Amniotic stem cell (primary cell): Measurements from ENCODE around the gene AGAP1.
A peak's percentile ranks its signal among the peaks of the same experiment; 100 is the strongest.
"Not testable (repeated sequence)": the region's sequence is repeated elsewhere in the genome, so short reads cannot be mapped to it uniquely, and the experiment has no call there.

Source experiments
- DNase-seq: peaks from one replicate; lab custom pipeline; 2025; lab: John Stamatoyannopoulos, UW

Gene AGAP1

DNA sequence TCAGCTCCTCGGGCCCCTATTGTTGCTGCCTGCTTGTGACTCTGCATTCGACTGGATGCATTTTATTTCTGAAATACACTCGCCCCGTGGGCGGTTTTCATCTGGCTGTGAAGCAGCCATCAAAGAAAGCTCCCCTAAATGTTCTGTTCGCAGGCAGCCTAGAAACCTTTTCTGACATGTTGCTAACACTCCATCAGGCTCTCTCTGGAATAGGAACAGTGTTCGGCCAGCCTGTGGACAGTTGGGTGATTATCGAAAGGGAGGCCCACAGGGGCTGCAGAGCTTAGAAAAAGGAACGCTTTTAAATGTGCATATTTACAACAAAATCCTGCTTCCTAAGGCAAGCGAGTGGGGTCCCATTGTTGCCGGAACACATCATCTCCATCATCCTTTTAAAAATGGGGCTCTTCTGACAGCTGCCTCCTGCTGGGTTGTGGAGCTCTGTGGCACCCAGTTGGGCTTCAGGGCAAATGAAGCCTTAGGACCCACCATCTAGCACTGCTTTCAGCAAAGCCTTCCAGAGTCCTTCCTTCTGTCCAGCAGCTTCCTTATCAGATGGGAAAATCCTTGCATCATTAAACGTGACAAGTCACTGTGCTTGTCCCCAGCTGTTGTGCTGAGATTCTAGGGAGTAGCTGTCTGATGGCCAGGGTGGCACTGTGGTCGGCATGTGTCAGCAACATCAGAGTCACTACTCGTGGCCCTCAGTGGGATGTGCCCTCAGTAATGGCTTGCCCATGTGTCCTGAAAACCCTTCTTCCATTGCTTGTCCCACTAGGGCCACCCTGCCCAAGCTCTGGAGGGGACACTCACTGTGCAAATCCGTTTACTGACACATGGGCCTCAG is 571.7 kb downstream of the AGAP1 start:
- no peak for DNase-seq

- no peak for DNase-seq
These were observed 576.4 kb downstream of the AGAP1 start for GRCh38 chr2:236070236-236070635.

DNA sequence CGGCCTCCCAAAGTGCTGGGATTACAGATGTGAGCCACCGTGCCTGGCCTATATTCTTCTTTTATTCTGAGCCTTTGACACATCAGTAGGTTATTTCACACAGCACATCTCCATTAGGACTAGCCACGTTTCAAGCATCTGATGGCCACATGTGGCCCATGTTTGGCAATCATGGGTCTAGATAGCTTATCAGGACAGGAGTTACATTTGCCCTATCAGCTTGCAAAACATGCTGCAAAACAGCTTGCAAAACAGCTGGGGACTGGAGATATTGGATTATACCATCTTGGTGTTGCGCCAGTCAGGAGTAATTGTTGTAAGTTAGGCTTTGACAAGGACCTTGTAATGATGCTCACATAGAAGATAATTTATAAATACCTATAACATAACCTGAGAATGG is 579.4 kb downstream of the AGAP1 start:
- DNase-seq: no peak

DNA sequence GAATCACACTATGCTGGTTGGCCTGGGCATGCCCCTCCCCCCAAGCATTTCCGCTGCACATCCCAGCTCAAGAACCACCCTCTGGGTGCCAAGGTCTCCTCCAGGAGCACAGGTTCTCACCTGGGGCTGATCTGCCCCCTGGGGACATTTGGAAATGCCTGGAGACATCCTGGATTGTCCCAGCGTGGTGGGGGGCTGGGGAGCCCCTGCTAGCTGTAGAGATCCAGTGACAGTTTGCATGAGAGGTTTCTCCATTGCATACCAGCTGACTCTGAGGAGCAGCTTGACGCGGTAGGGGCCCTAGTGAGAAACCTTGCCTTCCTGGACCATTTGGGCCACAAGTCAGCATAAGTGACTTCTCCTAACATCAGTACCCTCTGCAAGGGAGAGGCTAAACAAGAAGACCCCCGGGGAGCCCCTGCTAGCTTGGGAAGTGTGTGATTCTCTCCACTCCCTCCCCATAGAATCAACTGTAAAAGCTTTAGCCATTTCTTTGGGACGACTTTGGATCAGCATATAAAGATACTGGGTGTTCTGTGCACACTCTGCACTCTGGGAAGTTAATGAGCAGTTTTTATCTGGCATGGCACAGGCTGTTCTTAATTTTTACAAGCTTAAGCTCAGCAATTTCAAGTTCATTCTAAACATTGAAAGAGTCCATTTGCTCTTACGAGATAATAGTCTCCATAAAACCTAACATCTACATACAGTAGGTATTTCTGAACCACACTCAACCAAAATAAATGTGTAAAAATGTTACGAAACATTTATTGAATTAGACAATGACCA is 580.2 kb downstream of the AGAP1 start:
- no peak for DNase-seq

DNA sequence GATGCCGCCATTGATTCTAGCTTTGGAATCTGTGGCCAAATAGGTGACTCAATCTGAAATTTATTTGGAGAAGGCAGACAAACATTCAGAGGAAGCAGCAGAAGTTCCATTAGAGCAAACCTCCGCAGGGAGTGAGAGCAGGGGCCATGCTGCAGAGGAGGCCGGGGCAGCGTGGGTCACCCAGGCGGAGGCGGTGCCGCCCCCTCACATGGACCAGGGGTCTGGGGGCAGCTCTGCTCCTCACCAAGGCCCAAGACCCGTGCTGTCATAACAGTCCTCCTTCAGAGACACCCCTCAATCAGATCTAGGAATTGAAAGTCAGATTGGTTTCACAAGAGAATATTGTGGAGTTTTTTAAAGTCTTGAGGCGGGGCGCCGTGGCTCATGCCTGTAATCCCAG is 582.0 kb downstream of the AGAP1 start:
- no peak for DNase-seq

GRCh38 chr2:236078297-236079255 is 584.7 kb downstream of the AGAP1 start:
- DNase-seq: peak; percentile 45

DNA sequence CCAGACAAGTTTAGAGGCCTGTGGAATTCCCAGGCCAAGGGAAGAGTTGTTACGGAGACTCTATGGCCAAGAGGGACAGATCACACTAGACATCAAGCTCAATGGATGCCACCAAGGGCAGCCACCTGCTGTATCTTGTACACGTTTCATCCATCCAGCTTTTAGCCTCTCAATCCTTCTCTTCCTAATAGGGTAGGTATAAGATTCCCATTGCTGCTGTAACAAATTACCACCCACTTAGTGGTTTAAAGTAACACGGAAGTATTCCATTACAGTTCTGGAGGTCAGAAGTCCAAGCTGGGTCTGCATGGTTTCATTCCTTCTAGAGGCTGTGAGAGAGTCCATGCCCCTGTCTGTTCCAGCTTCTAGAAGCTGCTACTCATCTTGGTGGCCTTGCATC is 586.6 kb downstream of the AGAP1 start:
- no peak for DNase-seq

GRCh38 chr2:236081171-236081570 is 587.3 kb downstream of the AGAP1 start:
- no peak for DNase-seq

GRCh38 chr2:236082061-236082460 is 588.2 kb downstream of the AGAP1 start:
- no peak for DNase-seq

- no peak for DNase-seq
These were observed 590.1 kb downstream of the AGAP1 start for GRCh38 chr2:236083934-236084333.

- no peak for DNase-seq
These were observed 591.4 kb downstream of the AGAP1 start for GRCh38 chr2:236085211-236085610.

DNA sequence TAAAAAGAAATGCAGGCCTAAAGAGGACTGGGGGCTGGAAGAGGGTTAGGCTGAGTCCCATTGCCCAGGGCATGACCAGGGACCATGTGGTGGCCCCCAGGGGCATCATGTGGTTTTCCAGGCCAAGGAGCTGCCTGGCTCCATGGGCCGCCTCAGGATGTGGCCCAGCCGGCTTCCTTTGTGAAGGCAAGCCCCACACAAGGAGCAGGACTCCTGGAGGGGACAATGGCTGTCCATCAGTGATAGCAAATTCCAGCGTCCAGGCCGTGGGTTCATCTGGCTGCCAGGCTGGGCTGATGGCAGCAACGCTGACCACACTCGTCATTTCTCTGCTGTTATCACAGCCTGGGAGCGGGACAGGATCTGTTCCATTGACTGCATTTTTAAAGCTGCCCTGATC is 591.8 kb downstream of the AGAP1 start:
- DNase-seq: no peak

DNA sequence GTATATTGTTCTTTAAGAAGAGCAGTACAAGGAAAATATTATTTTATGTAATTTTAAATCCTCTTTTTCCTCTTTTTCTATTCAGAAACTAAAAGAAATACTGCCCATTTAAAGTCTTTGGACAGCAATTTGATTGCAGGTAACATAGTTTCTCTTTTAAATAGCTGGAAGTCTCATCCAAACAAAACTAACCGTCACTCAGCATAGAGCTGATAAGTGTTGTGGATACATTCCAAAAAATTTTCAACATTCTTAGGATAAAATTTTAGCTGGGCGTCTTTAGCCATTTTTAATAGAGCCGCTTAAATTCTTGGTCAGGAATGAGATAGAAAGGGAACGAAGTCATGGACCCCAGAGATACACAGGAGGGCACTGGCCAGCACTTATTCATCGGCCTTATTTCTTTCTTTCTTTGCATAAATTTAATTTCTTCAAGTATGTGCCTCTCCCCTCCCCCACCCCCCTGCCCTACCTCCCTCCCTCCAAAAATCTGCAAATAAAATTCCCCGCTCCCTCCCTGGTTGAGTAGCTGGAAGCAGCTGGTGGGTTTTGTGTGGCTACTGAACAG is 592.6 kb downstream of the AGAP1 start:
- no peak for DNase-seq

- no peak for DNase-seq
These were observed 593.2 kb downstream of the AGAP1 start for GRCh38 chr2:236086971-236087465.

DNA sequence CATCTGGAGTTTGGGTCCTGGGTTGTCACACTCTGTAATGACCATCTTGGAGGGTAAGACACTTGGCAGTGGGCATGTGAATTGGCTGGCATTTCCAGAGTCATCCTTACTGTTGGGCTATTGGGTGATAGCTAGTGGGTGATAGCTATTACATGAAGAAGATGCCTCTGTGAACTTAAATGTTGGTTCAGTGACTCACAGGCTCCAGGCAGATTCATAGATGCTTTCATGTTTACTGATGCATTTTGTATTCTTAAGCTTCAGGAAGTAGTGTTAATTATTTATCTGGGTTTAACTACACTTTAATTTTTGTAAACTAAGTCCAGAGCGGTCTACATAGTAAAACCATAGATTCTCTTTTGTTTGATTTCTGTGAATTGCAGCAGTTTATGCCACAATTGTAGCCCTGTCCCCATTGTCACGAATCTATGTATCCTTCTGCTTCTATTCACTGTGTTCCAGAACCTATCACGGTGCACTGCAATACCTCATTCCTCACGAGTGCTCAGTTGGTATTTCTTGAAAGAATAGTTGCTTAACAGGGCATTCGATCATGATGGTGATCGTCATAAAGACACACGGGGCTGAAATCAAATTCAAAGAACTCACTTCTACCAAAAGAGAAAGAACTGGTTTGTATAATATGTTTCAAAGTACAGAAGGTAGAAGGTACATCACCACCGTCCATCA is 594.7 kb downstream of the AGAP1 start:
- no peak for DNase-seq

GRCh38 chr2:236089271-236090026 is 595.6 kb downstream of the AGAP1 start:
- no peak for DNase-seq

DNA sequence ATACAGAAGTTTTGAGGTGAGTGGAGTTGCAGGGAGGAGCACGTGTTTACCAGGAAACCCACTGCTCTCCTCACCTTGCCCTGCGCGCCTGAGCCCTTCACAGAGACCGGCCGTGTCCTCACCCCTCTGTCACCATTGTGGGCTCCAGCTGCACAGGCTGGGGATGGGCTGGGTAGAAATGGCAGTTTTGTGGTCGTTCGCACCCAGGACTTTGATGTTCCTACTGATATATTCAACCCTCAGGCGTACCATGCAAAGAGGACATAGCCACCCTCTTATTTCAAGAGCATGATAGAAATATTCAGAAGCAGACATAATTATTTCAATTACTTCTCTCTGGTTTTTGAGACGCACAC is 596.2 kb downstream of the AGAP1 start:
- DNase-seq: no peak

DNA sequence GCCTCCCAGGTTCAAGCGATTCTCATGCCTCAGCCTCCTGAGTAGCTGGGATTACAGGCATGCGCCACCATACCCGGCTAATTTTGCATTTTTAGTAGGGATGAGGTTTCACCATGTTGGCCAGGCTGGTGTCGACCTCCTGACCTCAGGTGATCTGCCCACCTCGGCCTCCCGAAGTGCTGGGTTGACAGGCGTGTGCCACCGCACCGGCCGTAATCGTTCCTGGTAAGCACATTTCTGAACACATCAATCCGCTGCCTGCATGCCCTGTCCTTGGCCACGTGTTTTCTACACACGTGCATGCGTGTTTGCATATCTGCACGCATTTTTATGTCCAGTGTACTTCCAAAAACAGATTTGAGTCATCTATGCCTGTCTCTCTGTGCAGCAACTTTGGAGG is 597.0 kb downstream of the AGAP1 start:
- not testable (repeated sequence) for DNase-seq

DNA sequence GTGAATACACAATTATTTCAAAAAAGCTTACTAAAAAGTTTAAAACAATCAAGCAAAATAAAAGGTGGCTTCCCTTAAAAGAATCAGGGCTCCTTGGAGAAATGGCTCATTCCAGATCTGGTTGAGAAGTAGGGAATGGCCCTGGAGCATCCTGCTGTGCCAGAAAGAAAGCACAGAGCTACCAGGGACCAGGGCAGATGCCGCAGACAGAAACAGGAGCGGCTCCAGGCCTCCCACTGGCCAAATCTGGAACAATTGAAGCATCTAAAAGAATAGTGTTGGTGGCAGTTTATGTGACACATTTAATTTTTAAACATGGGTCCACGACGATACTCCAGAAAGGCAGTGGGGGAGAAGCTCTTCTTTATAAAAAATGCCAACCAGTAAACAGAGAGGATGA is 598.9 kb downstream of the AGAP1 start:
- no peak for DNase-seq

DNA sequence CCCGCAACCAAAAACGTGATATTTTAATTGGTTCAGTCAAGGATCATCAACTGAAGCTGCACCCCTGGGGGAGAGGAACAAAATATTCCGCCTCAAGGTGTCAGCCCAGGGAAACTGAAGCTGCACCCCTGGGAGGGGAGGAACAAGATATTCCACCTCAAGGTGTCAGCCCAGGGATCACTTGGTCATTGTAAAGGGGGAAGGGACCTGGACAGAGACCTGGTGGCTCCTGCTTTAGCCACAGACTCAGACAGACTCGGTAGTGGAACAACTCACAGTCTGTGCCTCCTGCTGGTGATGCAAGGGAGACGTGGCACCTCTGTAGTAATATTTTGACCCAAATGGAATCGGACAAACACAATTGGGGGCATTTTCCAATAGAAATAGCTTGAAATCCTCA is 599.3 kb downstream of the AGAP1 start:
- DNase-seq: no peak
